ENCODE measurements around the gene JUN.

DNA sequence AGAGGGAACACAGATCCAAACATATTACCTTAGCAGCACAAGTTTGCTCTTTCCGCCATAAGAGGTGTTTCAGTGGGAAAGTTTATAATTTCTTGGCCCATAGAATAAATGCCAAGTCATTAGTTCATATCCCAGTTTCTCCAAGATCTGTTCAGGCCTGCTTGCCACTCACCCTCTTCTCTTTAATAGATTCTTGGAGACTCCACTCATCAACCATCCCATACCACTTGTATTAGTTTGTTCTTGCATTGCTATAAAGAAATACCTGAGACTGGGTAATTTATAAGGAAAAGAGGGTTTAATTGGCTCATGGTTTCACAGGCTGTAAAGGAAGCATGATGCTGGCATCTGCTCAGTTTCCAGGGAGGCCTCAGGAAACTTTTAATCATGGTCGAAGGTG lies 49.2 kb downstream of the JUN start:
- TF ChIP-seq, protein P1, sequence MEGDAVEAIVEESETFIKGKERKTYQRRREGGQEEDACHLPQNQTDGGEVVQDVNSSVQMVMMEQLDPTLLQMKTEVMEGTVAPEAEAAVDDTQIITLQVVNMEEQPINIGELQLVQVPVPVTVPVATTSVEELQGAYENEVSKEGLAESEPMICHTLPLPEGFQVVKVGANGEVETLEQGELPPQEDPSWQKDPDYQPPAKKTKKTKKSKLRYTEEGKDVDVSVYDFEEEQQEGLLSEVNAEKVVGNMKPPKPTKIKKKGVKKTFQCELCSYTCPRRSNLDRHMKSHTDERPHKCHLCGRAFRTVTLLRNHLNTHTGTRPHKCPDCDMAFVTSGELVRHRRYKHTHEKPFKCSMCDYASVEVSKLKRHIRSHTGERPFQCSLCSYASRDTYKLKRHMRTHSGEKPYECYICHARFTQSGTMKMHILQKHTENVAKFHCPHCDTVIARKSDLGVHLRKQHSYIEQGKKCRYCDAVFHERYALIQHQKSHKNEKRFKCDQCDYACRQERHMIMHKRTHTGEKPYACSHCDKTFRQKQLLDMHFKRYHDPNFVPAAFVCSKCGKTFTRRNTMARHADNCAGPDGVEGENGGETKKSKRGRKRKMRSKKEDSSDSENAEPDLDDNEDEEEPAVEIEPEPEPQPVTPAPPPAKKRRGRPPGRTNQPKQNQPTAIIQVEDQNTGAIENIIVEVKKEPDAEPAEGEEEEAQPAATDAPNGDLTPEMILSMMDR (IDR thresholded peaks at IDR 0.05) = no peak
- no peak for TF ChIP-seq POLR2A (IDR thresholded peaks at IDR 0.05)
